ENCODE data around the gene LELP1. TPM values are rescaled to one million over a fixed set of nuclear protein-coding genes. Genes with fewer than 3 reads are reported as not detected.

LELP1 gene
- total and polyA plus RNA-seq, 2 of the 8 experiments (the other 6 are each of a cell fraction or from before 2014, with no cell fraction given): not detected

- no peak overlapping the region for H2AK5ac ChIP-seq (ENCODE audit: low read depth, low read length)
- no peak overlapping the region for H3K23ac ChIP-seq (ENCODE audit: insufficient read length)
- ChIA-PET CTCF (ENCODE audit: partially characterized antibody) (interaction anchor here (1.2 to 1.6 kb wide), 2 partner anchors 35 to 397 kb away, joined by 3 to 4 read pairs; no protein-coding TSS in a partner anchor), POLR2A (ENCODE audit: partially characterized antibody) (no interaction called here)
- WGBS, 2 experiments (ENCODE audit: extremely low coverage in 1 of 2, insufficient coverage in 1 of 2, insufficient read length in 1 of 2, insufficient replicate concordance in 2 of 2, low coverage in 1 of 2, low lambda C conversion rate in 2 of 2, missing lambda C conversion rate in 1 of 2): 18% methylated on average over 2 of the region's 2 CpGs; no CpG with 5 or more reads in 1 of the 2 experiments
- H2BK5ac ChIP-seq (ENCODE audit: low read depth, low read length): no peak overlapping the region
- no peak overlapping the region for H3K27ac ChIP-seq (ENCODE audit: low read depth, low read length)
- DNase-seq (ENCODE audit: low read depth in 1 of 2, low spot score in 2 of 2): no peak
- no peaks in the 10 kb centered on the region for H3K36me3 ChIP-seq (ENCODE audit: control insufficient read depth in 2 of 4, insufficient read depth in 4 of 4, low read length in 3 of 4)
- FAIRE-seq: no peak
- H2BK15ac ChIP-seq (ENCODE audit: low read length): no peak overlapping the region
- no peak overlapping the region for H3K4me3 ChIP-seq (ENCODE audit: extremely low read depth in 1 of 4, insufficient read depth in 2 of 4, low read depth in 3 of 4, low read length in 4 of 4)
- H3K56ac ChIP-seq (replicated peaks; ENCODE audit: insufficient read length, low read depth, low read length): no peak overlapping the region
- no peak overlapping the region for H2BK120ac ChIP-seq (replicated peaks; ENCODE audit: low read depth, low read length)
- no peak overlapping the region for H3K14ac ChIP-seq (ENCODE audit: insufficient read length)
- H3K27me3 ChIP-seq (replicated peaks in 1 of 4; ENCODE audit: control insufficient read depth in 3 of 4, extremely low read depth in 1 of 4, insufficient read depth in 3 of 4, low read length in 3 of 4): no peaks in the 10 kb centered on the region
- no peak overlapping the region for H2BK20ac ChIP-seq (ENCODE audit: low read length)
- H3K79me1 ChIP-seq (ENCODE audit: low read depth, low read length): no peaks in the 10 kb centered on the region
- H4K91ac ChIP-seq (replicated peaks; ENCODE audit: insufficient read length, low read length): no peak overlapping the region
- no peaks in the 10 kb centered on the region for H3K4me1 ChIP-seq (replicated peaks in 1 of 4; ENCODE audit: control insufficient read depth in 3 of 4, insufficient read depth in 4 of 4, low read length in 3 of 4)
- H4K20me1 ChIP-seq (replicated peaks in 1 of 2; ENCODE audit: control insufficient read depth in 1 of 2, insufficient read depth in 2 of 2, low read length in 2 of 2): no peaks in the 10 kb centered on the region
- no peak overlapping the region for H3K9ac ChIP-seq (replicated peaks in 1 of 4; ENCODE audit: extremely low read depth in 1 of 4, low read depth in 3 of 4, low read length in 3 of 4)
- no peak overlapping the region for H4K8ac ChIP-seq (ENCODE audit: extremely low read depth, insufficient read depth, low read length)
- H3K23me2 ChIP-seq (ENCODE audit: low read depth, low read length): no peaks in the 10 kb centered on the region
- no peak overlapping the region for H3K18ac ChIP-seq (ENCODE audit: extremely low read depth, low read length)
- no peak overlapping the region for H4K5ac ChIP-seq (ENCODE audit: insufficient read length, low read depth, low read length)
- H3K79me2 ChIP-seq (ENCODE audit: control insufficient read depth in 1 of 2, insufficient read depth in 2 of 2, low read length in 2 of 2): no peaks in the 10 kb centered on the region
- no peak overlapping the region for H3K4ac ChIP-seq (replicated peaks; ENCODE audit: insufficient read length, low read depth, low read length)
- H3K4me2 ChIP-seq (ENCODE audit: insufficient read depth in 1 of 2, low read depth in 2 of 2, low read length in 2 of 2): no peak overlapping the region
- H2BK12ac ChIP-seq (ENCODE audit: low read depth, low read length): no peak overlapping the region
- TF ChIP-seq TAF1 (IDR thresholded peaks at IDR 0.05; ENCODE audit: low read depth, low read length): no peak
- no peak for TF ChIP-seq BCL11A (IDR thresholded peaks at IDR 0.05; ENCODE audit: low read depth in 2 of 2, low read length in 2 of 2)
- no peak for TF ChIP-seq RXRA (IDR thresholded peaks at IDR 0.05; ENCODE audit: insufficient read depth, low read depth, low read length)
- no peak for TF ChIP-seq GABPA (IDR thresholded peaks at IDR 0.05; ENCODE audit: borderline replicate concordance, insufficient read depth, low read length)
- no peak for TF ChIP-seq CBX8 (IDR thresholded peaks at IDR 0.05; ENCODE audit: borderline replicate concordance, low read depth, low read length)
- TF ChIP-seq BRCA1 (IDR thresholded peaks at IDR 0.05; ENCODE audit: low read depth, low read length): no peak
- peaks cover 0 to 11% of the 10 kb centered on the region in 2 experiments; a peak in 2 of 4 replicates for H3K9me3 ChIP-seq (ENCODE audit: insufficient read depth in 2 of 2, low read depth in 1 of 2, low read length in 1 of 2)
- no peak overlapping the region for H2AFZ ChIP-seq (ENCODE audit: low read length)
Measured at GRCh38 chr1:153253076-153253475, 49.8 kb downstream of the LELP1 start.

Measured in H1 (cell line).